Measurements from ENCODE around the gene DLX1.

DLX1 gene

GRCh38 chr2:172085460-172086159, at the start of gene DLX1:
Gene DLX1, plus strand, starts transcription at chr2:172085507. Its CDS starts 171 bp downstream, at chr2:172085678.
- DNase-seq (ENCODE audit: extremely low read depth, low read depth) = no peak
- TF ChIP-seq CTCF (IDR thresholded peaks at IDR 0.05; ENCODE audit: low read depth, low read length) = no peak

- no peak for DNase-seq (ENCODE audit: extremely low read depth, low read depth)
- TF ChIP-seq CTCF (IDR thresholded peaks at IDR 0.05; ENCODE audit: low read depth, low read length) = no peak
Measured at GRCh38 chr2:172038121-172038520, 47.2 kb upstream of the DLX1 start.

GRCh38 chr2:172038604-172039003, 46.7 kb upstream of the DLX1 start:
- no peak for TF ChIP-seq CTCF (IDR thresholded peaks at IDR 0.05; ENCODE audit: low read depth, low read length)
- peak; percentile 85 for DNase-seq (ENCODE audit: extremely low read depth, low read depth)

- TF ChIP-seq CTCF (IDR thresholded peaks at IDR 0.05; ENCODE audit: low read depth, low read length) = no peak
- no peak for DNase-seq (ENCODE audit: extremely low read depth, low read depth)
Measured at GRCh38 chr2:172039011-172039704, 46.1 kb upstream of the DLX1 start.

GRCh38 chr2:172040311-172040710, 45.0 kb upstream of the DLX1 start:
- no peak for TF ChIP-seq CTCF (IDR thresholded peaks at IDR 0.05; ENCODE audit: low read depth, low read length)
- DNase-seq (ENCODE audit: extremely low read depth, low read depth) = no peak

- TF ChIP-seq CTCF (IDR thresholded peaks at IDR 0.05; ENCODE audit: low read depth, low read length) = no peak
- no peak for DNase-seq (ENCODE audit: extremely low read depth, low read depth)
Measured at GRCh38 chr2:172046080-172046678, 39.1 kb upstream of the DLX1 start.

Measured in AG09319 (cell line).